Choroid plexus epithelial cell (primary cell): ENCODE measurements around the gene TRPV6.

ENCODE experiments used
- DNase-seq: peaks from one replicate; pipeline ENCODE4 v3.0.0-alpha.2; 2010; ENCODE audit warnings: low read depth
- H3K4me3 ChIP-seq: 2 replicates; pipeline ENCODE4 v1.5.1; 2011; ENCODE audit warnings: low read depth, mild to moderate bottlenecking, control low read depth, low read length, moderate library complexity
- TF ChIP-seq, protein P1 (sequence below): conservative IDR thresholded peaks from 2 replicates; pipeline ENCODE4 v1.5.1; 2011; ENCODE audit warnings: low read depth, mild to moderate bottlenecking, control low read depth, inconsistent platforms, low read length, moderate library complexity

Gene TRPV6

DNA sequence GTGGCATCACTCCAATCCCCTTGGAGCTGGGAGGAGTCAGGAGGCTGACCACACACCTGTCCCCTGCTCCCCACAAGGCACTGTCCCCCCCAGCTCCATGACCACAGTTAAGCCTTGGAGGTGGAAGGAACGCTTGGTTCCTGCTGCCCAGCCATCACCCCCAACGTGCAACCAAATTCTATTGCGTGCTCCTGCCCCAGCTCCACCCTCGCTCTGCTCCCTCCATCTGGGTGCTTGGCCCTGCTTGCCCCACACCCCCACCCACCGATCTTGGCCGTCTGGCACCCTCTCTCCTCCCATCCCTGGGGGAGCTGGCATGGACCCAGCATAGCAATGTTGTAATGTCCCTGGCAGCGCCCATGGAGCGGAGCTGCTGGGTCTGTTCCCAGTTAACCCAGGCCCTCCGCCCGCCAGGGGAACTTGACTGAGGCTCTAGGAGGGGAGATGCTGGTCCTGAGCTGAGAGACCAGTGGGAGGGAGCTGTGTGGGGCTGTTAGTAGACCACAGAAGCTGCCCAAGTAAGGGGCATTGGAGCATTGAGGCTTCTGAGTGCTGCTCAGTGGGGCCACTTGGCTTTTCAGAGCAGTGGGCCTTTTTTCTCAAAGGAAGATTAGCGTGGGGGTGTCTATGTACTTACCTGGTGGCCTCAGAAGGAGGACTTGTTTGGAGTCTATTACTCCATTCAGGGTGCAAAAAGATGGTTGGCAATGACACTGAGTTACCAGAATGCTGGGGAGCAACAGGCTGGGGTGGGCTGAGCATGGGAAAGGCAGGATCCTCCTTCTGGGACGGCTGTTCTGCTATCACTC, 29.6 kb downstream of the TRPV6 start:
- TF ChIP-seq, protein P1, sequence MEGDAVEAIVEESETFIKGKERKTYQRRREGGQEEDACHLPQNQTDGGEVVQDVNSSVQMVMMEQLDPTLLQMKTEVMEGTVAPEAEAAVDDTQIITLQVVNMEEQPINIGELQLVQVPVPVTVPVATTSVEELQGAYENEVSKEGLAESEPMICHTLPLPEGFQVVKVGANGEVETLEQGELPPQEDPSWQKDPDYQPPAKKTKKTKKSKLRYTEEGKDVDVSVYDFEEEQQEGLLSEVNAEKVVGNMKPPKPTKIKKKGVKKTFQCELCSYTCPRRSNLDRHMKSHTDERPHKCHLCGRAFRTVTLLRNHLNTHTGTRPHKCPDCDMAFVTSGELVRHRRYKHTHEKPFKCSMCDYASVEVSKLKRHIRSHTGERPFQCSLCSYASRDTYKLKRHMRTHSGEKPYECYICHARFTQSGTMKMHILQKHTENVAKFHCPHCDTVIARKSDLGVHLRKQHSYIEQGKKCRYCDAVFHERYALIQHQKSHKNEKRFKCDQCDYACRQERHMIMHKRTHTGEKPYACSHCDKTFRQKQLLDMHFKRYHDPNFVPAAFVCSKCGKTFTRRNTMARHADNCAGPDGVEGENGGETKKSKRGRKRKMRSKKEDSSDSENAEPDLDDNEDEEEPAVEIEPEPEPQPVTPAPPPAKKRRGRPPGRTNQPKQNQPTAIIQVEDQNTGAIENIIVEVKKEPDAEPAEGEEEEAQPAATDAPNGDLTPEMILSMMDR, result no peak
- DNase-seq, result peak; percentile 19
- no peak overlapping the region for H3K4me3 ChIP-seq

DNA sequence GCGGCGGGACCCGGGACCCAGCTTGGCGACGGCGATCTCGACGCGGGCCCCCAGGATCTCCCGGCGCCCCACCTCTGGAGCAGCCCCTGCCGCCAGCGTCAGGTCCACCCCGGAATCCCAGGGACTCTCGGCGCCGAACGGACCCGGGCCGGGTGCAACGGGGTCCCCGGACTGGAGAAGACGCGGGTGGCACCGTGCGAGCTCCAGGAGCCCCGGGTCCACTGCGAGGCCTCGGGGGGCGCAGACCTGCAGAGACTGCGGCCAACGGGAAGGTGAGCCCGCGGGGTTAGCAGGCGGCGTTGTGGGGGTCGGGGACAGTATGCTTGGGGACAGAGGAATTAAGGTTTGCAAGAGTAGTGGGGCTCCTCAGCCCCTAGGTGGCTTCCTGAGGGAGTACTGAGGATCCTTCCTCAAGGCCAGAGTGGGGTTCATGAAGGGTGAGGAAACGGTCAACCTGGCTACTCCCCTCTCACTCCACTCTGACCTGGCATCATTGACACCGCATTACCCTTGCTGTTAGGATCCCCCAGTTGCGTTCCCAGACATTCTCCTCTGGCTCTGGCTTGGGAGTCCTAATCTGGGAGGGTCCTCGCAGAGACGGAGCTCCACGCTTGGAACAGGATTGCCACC, 30.3 kb downstream of the TRPV6 start:
- no peak for DNase-seq
- TF ChIP-seq, protein P1, result peak; percentile 5
- peak overlapping the region; percentile 72 for H3K4me3 ChIP-seq

DNA sequence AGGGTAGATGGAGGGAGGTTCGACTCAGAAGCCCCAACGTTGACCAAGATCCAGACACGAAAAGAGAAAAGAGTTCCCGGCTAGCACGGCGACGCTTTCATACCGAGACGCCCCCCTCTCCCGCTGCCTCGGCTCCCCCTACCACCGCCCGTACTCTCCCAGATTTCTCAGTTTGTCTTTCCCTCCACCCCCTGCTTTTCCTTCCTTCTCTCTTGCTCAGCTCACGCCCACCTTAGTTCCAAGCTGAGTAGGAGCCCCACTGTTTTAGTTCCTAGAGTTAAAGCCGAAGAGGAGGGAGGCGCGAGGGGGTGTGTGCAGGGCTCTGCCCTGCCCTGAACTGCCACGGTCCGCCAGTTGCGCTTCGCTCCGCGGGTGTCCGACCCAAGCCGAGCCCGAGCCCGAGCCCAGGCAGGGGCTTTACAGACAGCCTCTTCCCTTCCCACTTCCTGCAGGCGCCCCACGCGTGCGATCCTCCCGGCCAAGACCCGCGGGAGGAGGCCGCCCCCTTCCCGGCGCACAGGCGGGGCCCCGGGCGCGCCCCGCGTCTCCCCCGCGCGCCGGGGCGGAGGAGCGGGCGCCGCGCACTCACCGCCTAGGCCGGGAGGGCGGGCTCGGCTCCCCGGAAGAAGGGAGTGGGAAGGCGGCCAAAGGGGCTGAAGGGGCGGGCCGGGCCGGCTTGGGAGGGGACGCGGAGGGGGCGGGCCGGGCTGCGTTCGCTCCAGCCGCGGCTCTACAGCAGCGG, 31.0 kb downstream of the TRPV6 start, which contains the start of gene EPHB6:
Gene EPHB6 (plus strand): TSS at position 705 of the 742 bp plus-strand sequence. CDS start 8,152 bp downstream, outside the sequence.
- peak; percentile 61 for DNase-seq
- TF ChIP-seq, protein P1, result no peak
- H3K4me3 ChIP-seq, result peak within 1 kb of the TSS; percentile 72

DNA sequence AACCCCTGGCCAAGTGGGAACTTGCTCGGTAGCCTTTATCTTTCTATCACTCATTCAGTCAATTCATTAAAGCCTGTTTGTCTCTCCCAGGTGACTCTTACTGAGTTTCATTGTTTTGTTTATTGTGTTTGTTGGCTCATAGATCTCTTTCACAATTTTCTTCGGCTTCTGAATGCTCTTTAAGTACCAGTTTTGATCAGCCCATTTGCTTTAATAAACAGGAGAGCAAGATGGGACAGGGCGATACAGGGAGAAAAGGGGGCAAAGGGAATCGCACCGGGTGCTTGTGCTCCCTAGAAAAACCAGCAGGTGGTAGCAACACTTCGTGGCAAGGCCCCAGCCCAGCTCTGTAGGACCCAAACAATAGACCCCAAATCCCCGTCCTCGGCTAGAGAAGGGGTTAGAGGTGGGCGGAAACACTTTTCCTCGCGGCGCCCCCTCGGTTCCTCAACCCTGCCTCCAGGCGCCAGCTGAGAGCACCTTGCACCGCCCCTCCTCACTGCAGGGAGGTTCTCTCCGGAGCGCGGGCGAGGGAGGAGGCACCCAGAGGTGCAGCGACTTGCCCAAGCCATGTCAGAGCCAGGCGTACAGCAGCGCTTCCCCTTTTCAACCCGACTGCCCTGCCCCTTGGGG, 31.7 kb downstream of the TRPV6 start:
- TF ChIP-seq, protein P1, result peak; percentile 81
- peak overlapping the region; percentile 72 for H3K4me3 ChIP-seq
- peak; percentile 66 for DNase-seq

DNA sequence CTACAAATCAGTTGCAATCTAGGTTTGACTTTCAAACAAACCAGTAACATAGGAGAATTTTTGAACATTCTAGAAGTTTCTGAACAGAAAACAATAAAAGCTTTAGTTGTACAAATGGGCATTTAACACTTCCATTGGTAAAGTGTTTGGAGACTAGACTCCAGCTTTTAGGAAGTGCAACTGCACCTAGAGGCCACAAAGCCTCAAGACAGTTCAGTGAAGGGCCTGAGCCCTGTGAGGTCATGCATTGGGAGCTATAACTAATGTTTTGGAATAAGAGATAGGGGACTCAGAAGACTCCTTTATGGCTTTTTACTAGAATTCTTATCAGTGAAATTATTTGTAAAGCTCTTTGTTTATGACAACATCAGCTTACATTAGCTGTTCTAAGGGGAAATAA, 33.6 kb downstream of the TRPV6 start:
- no peak overlapping the region for H3K4me3 ChIP-seq
- TF ChIP-seq, protein P1, result no peak
- DNase-seq, result no peak

DNA sequence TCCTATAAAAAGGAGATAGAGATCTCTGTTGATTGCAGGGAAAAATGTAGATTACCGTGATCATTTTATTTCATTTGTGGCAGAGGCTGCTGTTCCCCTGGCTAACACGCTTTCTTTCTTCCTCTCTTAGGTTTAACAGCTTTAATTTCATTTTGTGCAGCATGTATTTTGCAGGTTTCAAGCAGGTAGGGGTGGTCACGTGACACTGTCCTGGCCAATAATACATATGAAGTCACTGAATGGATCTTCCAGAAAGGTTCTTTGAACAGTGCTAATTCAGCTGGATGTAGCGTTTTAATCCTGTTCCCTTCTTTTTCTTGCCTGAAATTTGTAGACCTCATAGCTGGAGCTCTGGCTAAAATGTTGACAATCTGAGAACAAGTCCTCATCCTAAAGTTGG, 34.3 kb downstream of the TRPV6 start:
- TF ChIP-seq, protein P1, result no peak

More for the DNA sequence above, 34.3 kb downstream of the TRPV6 start:
- DNase-seq, result no peak
- no peak overlapping the region for H3K4me3 ChIP-seq
